ENCODE data around the gene HIVEP1. TPM values are rescaled to one million over a fixed set of nuclear protein-coding genes. Genes with fewer than 3 reads are reported as not detected.

The HIVEP1 gene
- total RNA-seq, 1 donor from 2014 or later, result 48.9 TPM

GRCh38 chr6:12007473-12007872 is 4.6 kb upstream of the HIVEP1 start:
- Mint-ChIP-seq H3K36me3 (ENCODE audit: low read depth, unreplicated experiment) (no peaks in the 10 kb centered on the region), H3K27me3 (ENCODE audit: low read depth, unreplicated experiment) (no peaks in the 10 kb centered on the region), H3K4me1 (ENCODE audit: low read depth, unreplicated experiment) (peaks cover 2% of the 10 kb centered on the region), H3K27ac (ENCODE audit: unreplicated experiment) (no peak overlapping the region), H3K4me3 (ENCODE audit: unreplicated experiment) (no peak overlapping the region), H3K9me3 (ENCODE audit: unreplicated experiment) (no peaks in the 10 kb centered on the region)
- FAIRE-seq (no peak), DNase-seq (ENCODE audit: low read depth) (no peak)
- H3K79me2 ChIP-seq (ENCODE audit: insufficient read depth, low read length), result peaks cover 13% of the 10 kb centered on the region
- no peaks in the 10 kb centered on the region for H3K27me3 ChIP-seq (ENCODE audit: insufficient read depth, low read length)
- no peaks in the 10 kb centered on the region for H3K9me3 ChIP-seq (ENCODE audit: insufficient read depth, low read depth, low read length)
- no peak for TF ChIP-seq EZH2 (IDR thresholded peaks at IDR 0.05; ENCODE audit: insufficient read depth, low read length)
- H3K4me2 ChIP-seq (ENCODE audit: low read length), result no peak overlapping the region
- H2AFZ ChIP-seq (ENCODE audit: low read depth, low read length), result no peak overlapping the region
- H3K4me1 ChIP-seq (ENCODE audit: insufficient read depth, low read length), result peaks cover 11% of the 10 kb centered on the region
- no peak overlapping the region for H3K9ac ChIP-seq (ENCODE audit: low read length)
- H3K4me3 ChIP-seq (ENCODE audit: insufficient read depth, low read depth, low read length), result no peak overlapping the region
- no peaks in the 10 kb centered on the region for H3K36me3 ChIP-seq (ENCODE audit: insufficient read depth, low read length)
- no peak overlapping the region for H3K27ac ChIP-seq (ENCODE audit: low read depth, low read length)
- no peaks in the 10 kb centered on the region for H4K20me1 ChIP-seq (ENCODE audit: insufficient read depth, low read length)

DNA sequence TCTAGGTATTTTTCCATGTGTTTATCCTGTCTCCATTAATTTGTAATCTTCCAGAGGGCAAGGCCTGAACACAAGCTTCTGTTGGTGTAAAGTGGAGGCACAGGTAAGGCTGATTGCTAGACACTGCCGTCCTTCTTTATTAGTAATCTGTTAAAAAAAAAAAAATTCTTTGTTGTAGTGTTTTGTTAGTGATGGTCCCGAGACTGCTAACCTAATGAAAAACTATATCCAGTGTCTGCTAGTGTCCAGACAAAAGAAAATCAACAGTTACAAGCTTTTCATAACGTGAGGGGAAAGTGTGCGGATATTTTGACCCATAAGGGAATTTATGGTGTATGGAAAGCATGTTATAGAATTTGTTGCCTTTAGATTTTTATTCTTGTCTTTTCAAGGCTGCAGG is 4.2 kb upstream of the HIVEP1 start:
- no peak for TF ChIP-seq EZH2 (IDR thresholded peaks at IDR 0.05; ENCODE audit: insufficient read depth, low read length)
- TF ChIP-seq, protein P1, sequence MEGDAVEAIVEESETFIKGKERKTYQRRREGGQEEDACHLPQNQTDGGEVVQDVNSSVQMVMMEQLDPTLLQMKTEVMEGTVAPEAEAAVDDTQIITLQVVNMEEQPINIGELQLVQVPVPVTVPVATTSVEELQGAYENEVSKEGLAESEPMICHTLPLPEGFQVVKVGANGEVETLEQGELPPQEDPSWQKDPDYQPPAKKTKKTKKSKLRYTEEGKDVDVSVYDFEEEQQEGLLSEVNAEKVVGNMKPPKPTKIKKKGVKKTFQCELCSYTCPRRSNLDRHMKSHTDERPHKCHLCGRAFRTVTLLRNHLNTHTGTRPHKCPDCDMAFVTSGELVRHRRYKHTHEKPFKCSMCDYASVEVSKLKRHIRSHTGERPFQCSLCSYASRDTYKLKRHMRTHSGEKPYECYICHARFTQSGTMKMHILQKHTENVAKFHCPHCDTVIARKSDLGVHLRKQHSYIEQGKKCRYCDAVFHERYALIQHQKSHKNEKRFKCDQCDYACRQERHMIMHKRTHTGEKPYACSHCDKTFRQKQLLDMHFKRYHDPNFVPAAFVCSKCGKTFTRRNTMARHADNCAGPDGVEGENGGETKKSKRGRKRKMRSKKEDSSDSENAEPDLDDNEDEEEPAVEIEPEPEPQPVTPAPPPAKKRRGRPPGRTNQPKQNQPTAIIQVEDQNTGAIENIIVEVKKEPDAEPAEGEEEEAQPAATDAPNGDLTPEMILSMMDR (IDR thresholded peaks at IDR 0.05; ENCODE audit: insufficient read depth, low read depth, low read length), result no peak
- Histone ChIP-seq H2AFZ (ENCODE audit: low read depth, low read length) (no peak overlapping the region), H3K9me3 (ENCODE audit: insufficient read depth, low read depth, low read length) (no peaks in the 10 kb centered on the region), H3K79me2 (ENCODE audit: insufficient read depth, low read length) (peaks cover 16% of the 10 kb centered on the region), H3K27ac (ENCODE audit: low read depth, low read length) (peak overlapping the region; percentile 96), H3K36me3 (ENCODE audit: insufficient read depth, low read length) (no peaks in the 10 kb centered on the region), H3K9ac (ENCODE audit: low read length) (peak overlapping the region; percentile 99), H3K4me2 (ENCODE audit: low read length) (peak overlapping the region; percentile 92), H3K4me1 (ENCODE audit: insufficient read depth, low read length) (peaks cover 11% of the 10 kb centered on the region), H3K4me3 (ENCODE audit: insufficient read depth, low read depth, low read length) (peak overlapping the region; percentile 71), H4K20me1 (ENCODE audit: insufficient read depth, low read length) (no peaks in the 10 kb centered on the region), H3K27me3 (ENCODE audit: insufficient read depth, low read length) (no peaks in the 10 kb centered on the region)
- peak overlapping the region; percentile 96 for H3K4me3 Mint-ChIP-seq (ENCODE audit: unreplicated experiment)
- H3K27me3 Mint-ChIP-seq (ENCODE audit: low read depth, unreplicated experiment), result no peaks in the 10 kb centered on the region
- no peaks in the 10 kb centered on the region for H3K9me3 Mint-ChIP-seq (ENCODE audit: unreplicated experiment)
- no peak for DNase-seq (ENCODE audit: low read depth)
- H3K27ac Mint-ChIP-seq (ENCODE audit: unreplicated experiment), result peak overlapping the region; percentile 99
- FAIRE-seq, result no peak
- H3K36me3 Mint-ChIP-seq (ENCODE audit: low read depth, unreplicated experiment), result no peaks in the 10 kb centered on the region
- H3K4me1 Mint-ChIP-seq (ENCODE audit: low read depth, unreplicated experiment), result peaks cover 2% of the 10 kb centered on the region

GRCh38 chr6:12008366-12009179 is 3.5 kb upstream of the HIVEP1 start:
- Histone ChIP-seq H3K27me3 (ENCODE audit: insufficient read depth, low read length) (no peaks in the 10 kb centered on the region), H3K9me3 (ENCODE audit: insufficient read depth, low read depth, low read length) (no peaks in the 10 kb centered on the region), H3K79me2 (ENCODE audit: insufficient read depth, low read length) (peaks cover 21% of the 10 kb centered on the region), H3K4me2 (ENCODE audit: low read length) (peak overlapping the region; percentile 92), H3K27ac (ENCODE audit: low read depth, low read length) (peak overlapping the region; percentile 96), H3K9ac (ENCODE audit: low read length) (peak overlapping the region; percentile 99), H3K36me3 (ENCODE audit: insufficient read depth, low read length) (no peaks in the 10 kb centered on the region), H3K4me1 (ENCODE audit: insufficient read depth, low read length) (peaks cover 15% of the 10 kb centered on the region), H4K20me1 (ENCODE audit: insufficient read depth, low read length) (no peaks in the 10 kb centered on the region), H2AFZ (ENCODE audit: low read depth, low read length) (peak overlapping the region; percentile 75), H3K4me3 (ENCODE audit: insufficient read depth, low read depth, low read length) (peak overlapping the region; percentile 71)
- peaks cover 2% of the 10 kb centered on the region for H3K4me1 Mint-ChIP-seq (ENCODE audit: low read depth, unreplicated experiment)
- H3K27ac Mint-ChIP-seq (ENCODE audit: unreplicated experiment), result peak overlapping the region; percentile 99
- H3K4me3 Mint-ChIP-seq (ENCODE audit: unreplicated experiment), result peak overlapping the region; percentile 96
- no peaks in the 10 kb centered on the region for H3K27me3 Mint-ChIP-seq (ENCODE audit: low read depth, unreplicated experiment)
- FAIRE-seq, result no peak
- no peak for TF ChIP-seq EZH2 (IDR thresholded peaks at IDR 0.05; ENCODE audit: insufficient read depth, low read length)
- TF ChIP-seq, protein P1 (IDR thresholded peaks at IDR 0.05; ENCODE audit: insufficient read depth, low read depth, low read length), result no peak
- H3K36me3 Mint-ChIP-seq (ENCODE audit: low read depth, unreplicated experiment), result no peaks in the 10 kb centered on the region
- no peaks in the 10 kb centered on the region for H3K9me3 Mint-ChIP-seq (ENCODE audit: unreplicated experiment)
- DNase-seq (ENCODE audit: low read depth), result peak; percentile 35
